ENCODE data around the gene VWA8. TPM values are rescaled to one million over a fixed set of nuclear protein-coding genes. Genes with fewer than 3 reads are reported as not detected.

Gene VWA8
- total RNA-seq, 1 donor from 2014 or later = 19.6 TPM

- H3K4me3 Mint-ChIP-seq = no peak overlapping the region
- no peak for DNase-seq (ENCODE audit: extremely low spot score, unreplicated experiment)
- H3K9me3 Mint-ChIP-seq = no peaks in the 10 kb centered on the region
- H3K27me3 Mint-ChIP-seq = no peaks in the 10 kb centered on the region
- TF ChIP-seq CTCF (conservative IDR thresholded peaks at IDR 0.05) = no peak
- peaks cover 4% of the 10 kb centered on the region for H3K4me1 Mint-ChIP-seq (ENCODE audit: unreplicated experiment)
- H3K36me3 Mint-ChIP-seq = no peaks in the 10 kb centered on the region
- no peak overlapping the region for H3K27ac Mint-ChIP-seq
Measured at GRCh38 chr13:41660411-41660810, 300.5 kb downstream of the VWA8 start.

GRCh38 chr13:41658057-41658661, 302.8 kb downstream of the VWA8 start:
- Mint-ChIP-seq H3K27me3 (no peaks in the 10 kb centered on the region), H3K4me3 (no peak overlapping the region), H3K27ac (peak overlapping the region; percentile 40), H3K9me3 (no peaks in the 10 kb centered on the region), H3K36me3 (peaks cover 4% of the 10 kb centered on the region), H3K4me1 (ENCODE audit: unreplicated experiment) (peaks cover 4% of the 10 kb centered on the region)
- TF ChIP-seq CTCF (conservative IDR thresholded peaks at IDR 0.05) = no peak
- DNase-seq (ENCODE audit: extremely low spot score, unreplicated experiment) = no peak

- peaks cover 4% of the 10 kb centered on the region for H3K36me3 Mint-ChIP-seq
- peaks cover 9% of the 10 kb centered on the region for H3K4me1 Mint-ChIP-seq (ENCODE audit: unreplicated experiment)
- H3K27me3 Mint-ChIP-seq = no peaks in the 10 kb centered on the region
- no peak overlapping the region for H3K4me3 Mint-ChIP-seq
- H3K27ac Mint-ChIP-seq = no peak overlapping the region
- no peak for TF ChIP-seq CTCF (conservative IDR thresholded peaks at IDR 0.05)
- H3K9me3 Mint-ChIP-seq = no peaks in the 10 kb centered on the region
- DNase-seq (ENCODE audit: extremely low spot score, unreplicated experiment) = no peak
Measured at GRCh38 chr13:41655997-41656396, 304.9 kb downstream of the VWA8 start.

- Mint-ChIP-seq H3K27me3 (no peaks in the 10 kb centered on the region), H3K9me3 (no peaks in the 10 kb centered on the region), H3K4me1 (ENCODE audit: unreplicated experiment) (peaks cover 9% of the 10 kb centered on the region), H3K4me3 (no peak overlapping the region), H3K36me3 (peaks cover 4% of the 10 kb centered on the region), H3K27ac (no peak overlapping the region)
- no peak for TF ChIP-seq CTCF (conservative IDR thresholded peaks at IDR 0.05)
- no peak for DNase-seq (ENCODE audit: extremely low spot score, unreplicated experiment)
Measured at GRCh38 chr13:41654796-41655195, 306.1 kb downstream of the VWA8 start.

GRCh38 chr13:41652735-41653361, 308.1 kb downstream of the VWA8 start:
- H3K36me3 Mint-ChIP-seq = peaks cover 4% of the 10 kb centered on the region
- no peaks in the 10 kb centered on the region for H3K27me3 Mint-ChIP-seq
- TF ChIP-seq CTCF (conservative IDR thresholded peaks at IDR 0.05) = peak; percentile 83
- peaks cover 14% of the 10 kb centered on the region for H3K4me1 Mint-ChIP-seq (ENCODE audit: unreplicated experiment)
- H3K27ac Mint-ChIP-seq = no peak overlapping the region
- no peak overlapping the region for H3K4me3 Mint-ChIP-seq
- no peaks in the 10 kb centered on the region for H3K9me3 Mint-ChIP-seq
- DNase-seq (ENCODE audit: extremely low spot score, unreplicated experiment) = no peak

Data from type B pancreatic cell (in vitro differentiated cells).